Fibroblast of pulmonary artery (primary cell): ENCODE results near the gene TRPV6.

Experiments
- DNase-seq: peaks from one replicate; pipeline ENCODE4 v3.0.0-alpha.2; 2010; ENCODE audit warnings: low read depth
- H3K4me3 ChIP-seq: replicated peaks from 2 replicates; pipeline ENCODE4 v1.5.1; 2011; ENCODE audit warnings: low read depth, mild to moderate bottlenecking, control low read depth, low read length, moderate library complexity
- CTCF ChIP-seq: IDR thresholded peaks from 2 replicates; pipeline ENCODE4 v1.5.1; 2011; ENCODE audit warnings: mild to moderate bottlenecking, control low read depth, low read length, inconsistent platforms; ENCODE audit errors: missing control alignments

Gene TRPV6

GRCh38 chr7:142901426-142902259 lies 16.1 kb upstream of the TRPV6 start:
- no peak for TF ChIP-seq CTCF
- no peak for DNase-seq
- no peak overlapping the region for H3K4me3 ChIP-seq

- DNase-seq: no peak
- no peak for TF ChIP-seq CTCF
- no peak overlapping the region for H3K4me3 ChIP-seq
Observed at GRCh38 chr7:142899661-142900060, 14.1 kb upstream of the TRPV6 start.

- DNase-seq: no peak
- H3K4me3 ChIP-seq: no peak overlapping the region
- TF ChIP-seq CTCF: no peak
Observed at GRCh38 chr7:142898377-142899170, 13.0 kb upstream of the TRPV6 start.

GRCh38 chr7:142897691-142898090 lies 12.1 kb upstream of the TRPV6 start:
- no peak overlapping the region for H3K4me3 ChIP-seq
- no peak for TF ChIP-seq CTCF
- no peak for DNase-seq

GRCh38 chr7:142896741-142897379 lies 11.3 kb upstream of the TRPV6 start:
- no peak overlapping the region for H3K4me3 ChIP-seq
- DNase-seq: no peak
- TF ChIP-seq CTCF: no peak

- TF ChIP-seq CTCF: no peak
- no peak overlapping the region for H3K4me3 ChIP-seq
- DNase-seq: no peak
Observed at GRCh38 chr7:142896151-142896550, 10.6 kb upstream of the TRPV6 start.
